ENCODE data around the gene ANKRD13A.
A peak's percentile ranks its signal among the peaks of the same experiment; 100 is the strongest.
"Not testable (repeated sequence)": the region's sequence is repeated elsewhere in the genome, so short reads cannot be mapped to it uniquely, and the experiment has no call there.

ANKRD13A gene

DNA sequence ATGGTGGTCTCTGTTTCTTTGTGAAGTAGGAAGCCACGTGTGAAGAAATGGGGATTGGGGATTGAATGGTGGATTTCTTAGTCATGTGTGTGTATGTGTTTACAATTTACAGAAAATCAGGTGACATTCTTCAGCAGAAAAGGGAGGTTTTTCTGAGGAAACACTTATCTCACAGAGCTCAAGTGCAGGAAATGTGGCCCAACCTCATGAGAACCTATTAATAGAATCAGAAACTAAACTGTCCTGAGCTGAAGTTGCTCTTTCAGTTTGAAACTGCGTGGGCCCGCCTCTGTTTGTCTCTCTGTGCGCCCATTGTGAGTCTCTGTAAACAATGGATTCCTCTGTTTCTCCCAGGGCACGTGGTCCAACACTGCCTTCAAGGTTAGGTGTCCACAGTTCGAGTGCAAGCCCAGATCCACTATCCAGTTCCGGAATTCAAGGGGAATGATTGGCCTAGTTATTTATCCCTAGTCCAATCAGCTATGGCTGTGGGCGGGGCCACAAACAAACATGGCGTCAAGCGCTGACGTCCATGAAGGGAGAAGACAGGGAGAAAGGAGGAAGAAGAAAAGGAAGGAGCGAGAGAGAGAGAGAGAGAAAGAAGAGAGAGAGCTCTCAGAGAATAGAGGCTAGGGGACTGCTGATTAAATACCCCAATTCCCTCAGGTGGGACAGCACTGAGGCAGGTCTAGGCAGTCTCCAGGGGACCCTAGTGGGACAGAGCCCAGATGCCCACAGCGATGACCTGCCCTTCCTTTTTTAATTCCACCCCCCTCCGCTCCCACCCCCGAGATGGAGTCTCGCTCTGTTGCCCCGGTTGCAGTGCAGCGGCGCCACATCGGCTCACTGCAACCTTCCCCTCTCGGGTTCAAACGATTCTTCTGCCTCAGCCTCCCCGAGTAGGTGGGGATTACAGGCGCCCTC is 80.5 kb downstream of the ANKRD13A start:
- DNase-seq (ENCODE audit: low read depth, low spot score), result peak; percentile 41

DNA sequence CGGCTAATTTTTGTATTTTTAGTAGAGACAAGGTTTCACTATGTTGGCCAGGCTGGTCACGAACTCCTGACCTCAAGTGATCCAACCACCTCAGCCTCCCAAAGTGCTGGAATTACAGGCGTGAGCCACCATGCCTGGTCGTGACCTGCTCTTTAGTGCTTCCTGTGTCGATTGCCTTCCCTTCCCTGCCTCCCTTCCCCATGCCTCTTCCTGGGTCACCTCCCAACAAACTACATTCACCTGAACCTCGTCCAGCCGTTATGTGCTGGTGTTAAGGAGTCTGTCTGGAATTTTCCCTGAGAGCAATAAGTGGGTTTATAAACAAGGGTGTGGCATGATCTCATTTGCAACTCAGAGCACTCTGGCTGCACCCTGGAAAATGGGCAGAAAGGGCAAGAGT is 81.2 kb downstream of the ANKRD13A start:
- DNase-seq (ENCODE audit: low read depth, low spot score), result no peak

DNA sequence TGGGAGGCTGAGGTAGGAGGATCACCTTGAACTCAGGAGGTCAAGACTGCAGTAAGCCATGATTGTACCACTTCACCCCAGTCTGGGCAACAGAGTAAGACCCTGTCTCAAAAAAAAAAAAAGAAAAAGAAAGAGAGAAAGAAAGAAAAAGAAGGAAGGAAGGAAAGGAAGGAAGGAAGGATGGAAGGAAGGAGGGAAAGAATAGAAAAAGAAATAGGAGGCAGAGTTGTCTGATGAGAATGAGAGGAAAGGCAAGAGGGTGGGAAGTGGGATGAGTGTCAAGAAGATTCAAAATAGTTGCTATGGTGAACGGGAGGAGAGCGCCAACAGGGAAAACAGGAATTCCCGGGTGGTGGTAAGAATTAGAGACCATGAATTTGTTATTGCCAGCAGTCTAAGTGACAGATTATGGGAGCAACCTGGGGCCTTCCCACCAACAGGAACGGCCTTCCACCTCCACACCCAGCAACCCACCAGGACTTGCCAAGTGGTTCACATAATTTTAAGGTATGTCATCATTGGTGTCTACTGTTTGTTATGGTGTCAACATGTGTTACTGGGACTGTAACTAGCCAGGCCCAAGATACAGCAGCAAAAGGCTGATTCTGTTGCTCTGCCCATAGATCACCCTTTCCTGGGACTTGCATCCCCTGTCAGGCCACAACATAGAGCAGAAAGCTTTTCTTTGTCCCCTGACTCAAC is 85.2 kb downstream of the ANKRD13A start:
- DNase-seq (ENCODE audit: low read depth, low spot score), result no peak

DNA sequence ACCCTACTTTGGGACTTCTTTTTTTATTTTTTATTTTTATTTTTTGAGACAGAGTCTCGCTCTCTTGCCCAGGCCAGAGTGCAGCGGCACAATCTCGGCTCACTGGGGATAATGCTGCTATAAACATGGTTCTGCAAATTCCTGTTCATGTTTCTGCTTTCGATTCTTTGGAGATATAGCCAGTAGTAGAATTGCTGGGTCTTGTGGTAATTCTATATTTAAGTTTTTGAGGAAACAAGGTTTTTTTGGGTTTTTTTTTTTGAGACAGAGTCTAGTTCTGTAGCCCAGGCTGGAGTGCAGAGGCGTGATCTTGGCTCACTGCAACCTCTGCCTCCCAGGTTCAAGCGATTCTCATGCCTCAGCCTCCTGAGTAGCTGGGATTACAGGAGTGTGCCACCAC is 89.0 kb downstream of the ANKRD13A start:
- DNase-seq (ENCODE audit: low read depth, low spot score), result not testable (repeated sequence)

DNA sequence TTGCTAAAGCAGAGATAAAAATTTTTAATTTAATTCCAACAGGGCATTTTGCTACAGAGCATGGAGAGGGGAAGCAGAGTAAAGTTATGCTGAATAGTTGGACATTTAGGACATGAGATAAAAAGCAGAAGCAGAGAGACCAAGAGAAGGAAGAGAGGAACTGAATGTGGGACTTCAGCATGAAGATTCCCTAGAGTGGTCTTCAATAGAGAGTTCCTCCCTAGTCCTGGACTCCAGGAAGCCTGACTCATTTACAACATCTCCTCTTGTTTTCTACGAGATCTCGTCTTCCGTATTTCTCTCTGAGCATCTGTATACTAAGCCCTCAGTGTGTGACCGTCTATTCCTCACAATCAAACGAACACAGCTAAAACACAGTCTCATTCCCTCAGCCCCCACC is 89.7 kb downstream of the ANKRD13A start:
- DNase-seq (ENCODE audit: low read depth, low spot score), result no peak

Data from activated CD4-positive, CD25-positive, alpha-beta regulatory T cell treated with anti-CD3 and anti-CD28 coated beads, Interleukin-2, amount 50 U/mL, for 16 hours (primary cell).